ENCODE results near the gene SPATA20. TPM values are rescaled to one million over a fixed set of nuclear protein-coding genes. Genes with fewer than 3 reads are reported as not detected.

SPATA20 gene
- total RNA-seq, 1 experiment from 2014 or later, result 35.7 TPM

DNA sequence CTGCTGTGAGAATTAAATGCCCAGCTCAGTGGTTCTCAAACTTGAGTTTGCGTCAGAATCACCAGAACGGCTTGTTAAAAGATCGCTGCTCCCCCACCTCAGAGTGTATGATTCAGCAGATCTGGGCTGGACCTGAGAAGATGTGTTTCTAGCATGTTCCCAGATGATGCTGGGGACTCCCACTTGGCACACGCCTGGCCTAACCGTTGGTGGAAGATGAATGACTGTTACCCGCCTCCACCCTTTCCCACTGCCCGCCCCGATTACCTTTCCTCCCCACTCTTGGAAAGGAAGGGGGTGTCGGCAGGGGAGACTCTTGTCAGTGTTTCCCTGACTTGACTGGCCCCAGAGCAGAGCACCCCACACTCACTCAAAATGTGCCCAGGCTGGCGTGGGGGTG, 58.5 kb downstream of the SPATA20 start:
- Histone ChIP-seq H3K27ac (no peak overlapping the region), H3K9me3 (replicated peaks) (no peaks in the 10 kb centered on the region), H3K36me3 (no peaks in the 10 kb centered on the region), H3K27me3 (replicated peaks) (peaks cover 38% of the 10 kb centered on the region), H3K4me3 (no peak overlapping the region), H3K4me1 (replicated peaks) (no peaks in the 10 kb centered on the region)
- no peak for DNase-seq (ENCODE audit: low read depth in 1 of 2, low spot score in 2 of 2)

Other genes with a start within 250 kb of the SPATA20 start
- gene XYLT2, start 201.0 kb upstream of the SPATA20 start, total RNA-seq (2014; rRNA removed; shearing (Covaris generic)), result 27.7 and 41.8 TPM in 2 replicates
- gene MRPL27, start 174.0 kb upstream of the SPATA20 start, total RNA-seq (2014; rRNA removed; shearing (Covaris generic)), result 88.5 and 115 TPM in 2 replicates
- 24.1 and 54.5 TPM in 2 replicates for gene EME1, start 173.9 kb upstream of the SPATA20 start, total RNA-seq (2014; rRNA removed; shearing (Covaris generic))
- gene LRRC59, start 149.7 kb upstream of the SPATA20 start, total RNA-seq (2014; rRNA removed; shearing (Covaris generic)), result 321 and 329 TPM in 2 replicates
- 14.9 and 26.5 TPM in 2 replicates for gene ACSF2, start 121.0 kb upstream of the SPATA20 start, total RNA-seq (2014; rRNA removed; shearing (Covaris generic))
- not detected in 2 replicates for gene CHAD, start 78.3 kb upstream of the SPATA20 start, total RNA-seq (2014; rRNA removed; shearing (Covaris generic))
- 10.0 and 15.8 TPM in 2 replicates for gene RSAD1, start 68.3 kb upstream of the SPATA20 start, total RNA-seq (2014; rRNA removed; shearing (Covaris generic))
- gene MYCBPAP, start 38.7 kb upstream of the SPATA20 start, total RNA-seq (2014; rRNA removed; shearing (Covaris generic)), result not detected in 2 replicates
- gene EPN3, start 14.4 kb upstream of the SPATA20 start, total RNA-seq (2014; rRNA removed; shearing (Covaris generic)), result 0.03 TPM in 1 of 2 replicates, not detected in the other
- 0.13 TPM in 1 of 2 replicates, not detected in the other for gene CACNA1G, start 13.5 kb downstream of the SPATA20 start, total RNA-seq (2014; rRNA removed; shearing (Covaris generic))
- 7.6 and 9.6 TPM in 2 replicates for gene ABCC3, start 87.7 kb downstream of the SPATA20 start, total RNA-seq (2014; rRNA removed; shearing (Covaris generic))
- 69.1 and 83.1 TPM in 2 replicates for gene ANKRD40, start 160.7 kb downstream of the SPATA20 start, total RNA-seq (2014; rRNA removed; shearing (Covaris generic))
- gene LUC7L3, start 172.4 kb downstream of the SPATA20 start, total RNA-seq (2014; rRNA removed; shearing (Covaris generic)), result 46.4 and 49.6 TPM in 2 replicates
- not detected in 2 replicates for gene ANKRD40CL, start 220.3 kb downstream of the SPATA20 start, total RNA-seq (2014; rRNA removed; shearing (Covaris generic))